Measurements from ENCODE around the gene DOCK11.

- TF ChIP-seq CTCF (IDR thresholded peaks at IDR 0.05; ENCODE audit: poor library complexity) (no peak), EZH2 (IDR thresholded peaks at IDR 0.05; ENCODE audit: borderline replicate concordance) (no peak), EZH2phosphoT487 (IDR thresholded peaks at IDR 0.05; ENCODE audit: low read depth, severe bottlenecking, unreplicated experiment) (no peak)
These were observed 12.2 kb downstream of the DOCK11 start for GRCh38 chrX:118507766-118508165.

Measured in hepatocyte (in vitro differentiated cells).